HG03196 (cell line): ENCODE results near the gene VCAN.

Experiments used
- ATAC-seq: cut with Tn5 transposase; IDR thresholded peaks from one replicate; pipeline ENCODE4 v1.9.1; 2021; ENCODE audit not compliant: unreplicated experiment

The VCAN gene

GRCh38 chr5:83562791-83563557 lies 91.4 kb downstream of the VCAN start:
- ATAC-seq: no peak

- ATAC-seq: no peak
Measured at GRCh38 chr5:83563631-83564030, 92.1 kb downstream of the VCAN start.

GRCh38 chr5:83564069-83564749 lies 92.7 kb downstream of the VCAN start:
- ATAC-seq: no peak

- ATAC-seq: no peak
Measured at GRCh38 chr5:83567741-83568140, 96.2 kb downstream of the VCAN start.

GRCh38 chr5:83568186-83568585 lies 96.6 kb downstream of the VCAN start:
- no peak for ATAC-seq

GRCh38 chr5:83570916-83571315 lies 99.4 kb downstream of the VCAN start:
- ATAC-seq: no peak

GRCh38 chr5:83572271-83572670 lies 100.7 kb downstream of the VCAN start:
- ATAC-seq: no peak

- no peak for ATAC-seq
Measured at GRCh38 chr5:83576341-83576740, 104.8 kb downstream of the VCAN start.

GRCh38 chr5:83577036-83577636 lies 105.6 kb downstream of the VCAN start:
- no peak for ATAC-seq

- no peak for ATAC-seq
Measured at GRCh38 chr5:83583859-83584258, 112.3 kb downstream of the VCAN start.

- ATAC-seq: no peak
Measured at GRCh38 chr5:83586874-83587776, 115.6 kb downstream of the VCAN start.

- no peak for ATAC-seq
Measured at GRCh38 chr5:83589786-83590185, 118.2 kb downstream of the VCAN start.

- no peak for ATAC-seq
Measured at GRCh38 chr5:83590966-83591365, 119.4 kb downstream of the VCAN start.

- ATAC-seq: no peak
Measured at GRCh38 chr5:83595217-83595616, 123.7 kb downstream of the VCAN start.

GRCh38 chr5:83608122-83608521 lies 136.6 kb downstream of the VCAN start:
- no peak for ATAC-seq

- no peak for ATAC-seq
Measured at GRCh38 chr5:83614841-83615240, 143.3 kb downstream of the VCAN start.

GRCh38 chr5:83628360-83628759 lies 156.8 kb downstream of the VCAN start:
- no peak for ATAC-seq
